ENCODE data around the gene CREM. TPM values are rescaled to one million over a fixed set of nuclear protein-coding genes. Genes with fewer than 3 reads are reported as not detected.
"Not testable (repeated sequence)": the region's sequence is repeated elsewhere in the genome, so short reads cannot be mapped to it uniquely, and the experiment has no call there.

Gene CREM
- total RNA-seq, 2 experiments from 2014 or later: 32.2 to 38.1 TPM

DNA sequence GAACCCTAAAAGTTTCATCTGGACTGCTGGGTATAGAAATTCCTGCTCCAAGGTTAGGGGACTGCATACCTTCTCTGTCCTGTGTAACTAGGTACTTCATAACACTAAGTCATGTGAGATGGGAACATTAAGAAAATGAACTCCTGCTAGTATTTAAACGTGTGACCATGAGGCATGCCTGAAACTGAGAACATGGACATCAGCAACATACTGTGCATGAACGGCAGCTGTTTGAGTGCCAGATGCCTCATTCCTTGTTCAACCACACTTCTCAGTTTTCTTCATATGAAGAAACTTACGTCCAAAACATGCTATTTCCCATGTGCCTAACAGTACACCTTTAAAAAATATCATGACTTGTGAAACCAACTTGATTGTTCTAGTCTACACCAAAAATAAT, 88.5 kb downstream of the CREM start:
- Histone ChIP-seq H3K9me2 (ENCODE audit: insufficient read depth, low read length) (no peaks in the 10 kb centered on the region), H3K79me2 (ENCODE audit: insufficient read depth, low read depth, low read length) (no peaks in the 10 kb centered on the region), H3K4me3 (ENCODE audit: low read depth, low read length, poor library complexity, severe bottlenecking) (no peak overlapping the region), H3K4me1 (ENCODE audit: insufficient read depth, low read length, poor library complexity, severe bottlenecking) (peaks cover 13% of the 10 kb centered on the region), H3K36me3 (ENCODE audit: insufficient read depth, low read length) (no peaks in the 10 kb centered on the region), H2AFZ (ENCODE audit: low read length) (no peak overlapping the region), H3K27ac (ENCODE audit: low read depth, low read length, poor library complexity, severe bottlenecking) (no peak overlapping the region), H4K20me1 (ENCODE audit: insufficient read depth, low read length) (no peaks in the 10 kb centered on the region), H3K9me3 (ENCODE audit: low read length) (no peaks in the 10 kb centered on the region), H3K4me2 (ENCODE audit: low read length) (no peak overlapping the region)
- TF ChIP-seq EZH2phosphoT487 (IDR thresholded peaks at IDR 0.05; ENCODE audit: borderline replicate concordance, low read depth, low read length): no peak
- TF ChIP-seq, protein P1, sequence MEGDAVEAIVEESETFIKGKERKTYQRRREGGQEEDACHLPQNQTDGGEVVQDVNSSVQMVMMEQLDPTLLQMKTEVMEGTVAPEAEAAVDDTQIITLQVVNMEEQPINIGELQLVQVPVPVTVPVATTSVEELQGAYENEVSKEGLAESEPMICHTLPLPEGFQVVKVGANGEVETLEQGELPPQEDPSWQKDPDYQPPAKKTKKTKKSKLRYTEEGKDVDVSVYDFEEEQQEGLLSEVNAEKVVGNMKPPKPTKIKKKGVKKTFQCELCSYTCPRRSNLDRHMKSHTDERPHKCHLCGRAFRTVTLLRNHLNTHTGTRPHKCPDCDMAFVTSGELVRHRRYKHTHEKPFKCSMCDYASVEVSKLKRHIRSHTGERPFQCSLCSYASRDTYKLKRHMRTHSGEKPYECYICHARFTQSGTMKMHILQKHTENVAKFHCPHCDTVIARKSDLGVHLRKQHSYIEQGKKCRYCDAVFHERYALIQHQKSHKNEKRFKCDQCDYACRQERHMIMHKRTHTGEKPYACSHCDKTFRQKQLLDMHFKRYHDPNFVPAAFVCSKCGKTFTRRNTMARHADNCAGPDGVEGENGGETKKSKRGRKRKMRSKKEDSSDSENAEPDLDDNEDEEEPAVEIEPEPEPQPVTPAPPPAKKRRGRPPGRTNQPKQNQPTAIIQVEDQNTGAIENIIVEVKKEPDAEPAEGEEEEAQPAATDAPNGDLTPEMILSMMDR (conservative IDR thresholded peaks at IDR 0.05; ENCODE audit: low read length): no peak
- BruUV-seq (replicated peaks): no TSS peak
- DNase-seq (ENCODE audit: low spot score): no peak
- intact Hi-C loops (cut with micrococcal nuclease; ENCODE audit: unreplicated experiment): no loop called here
- ChIA-PET POLR2A (interaction anchor here (1.4 to 3.8 kb wide), 3 partner anchors 14 to 65 kb away, joined by 3 to 20 read pairs (median 4); no protein-coding TSS in a partner anchor), CTCF (ENCODE audit: unreplicated experiment) (no interaction called here)

- H3K4me1 ChIP-seq (ENCODE audit: insufficient read depth, low read length, poor library complexity, severe bottlenecking): peaks cover 22% of the 10 kb centered on the region
- POLR2A ChIA-PET: interaction anchor here (0.6 to 3.8 kb wide), 11 partner anchors 10 to 463 kb away, joined by 3 to 21 read pairs (median 5); no protein-coding TSS in a partner anchor
- no peak overlapping the region for H3K27ac ChIP-seq (ENCODE audit: low read depth, low read length, poor library complexity, severe bottlenecking)
- H3K9me3 ChIP-seq (ENCODE audit: low read length): no peaks in the 10 kb centered on the region
- no peak overlapping the region for H3K4me2 ChIP-seq (ENCODE audit: low read length)
- no peak for DNase-seq (ENCODE audit: low spot score)
- no peaks in the 10 kb centered on the region for H4K20me1 ChIP-seq (ENCODE audit: insufficient read depth, low read length)
- no peaks in the 10 kb centered on the region for H3K79me2 ChIP-seq (ENCODE audit: insufficient read depth, low read depth, low read length)
- H3K4me3 ChIP-seq (ENCODE audit: low read depth, low read length, poor library complexity, severe bottlenecking): no peak overlapping the region
- TF ChIP-seq, protein P1 (conservative IDR thresholded peaks at IDR 0.05; ENCODE audit: low read length): no peak
- no peak for TF ChIP-seq EZH2phosphoT487 (IDR thresholded peaks at IDR 0.05; ENCODE audit: borderline replicate concordance, low read depth, low read length)
- H2AFZ ChIP-seq (ENCODE audit: low read length): peak overlapping the region; percentile 57
- H3K36me3 ChIP-seq (ENCODE audit: insufficient read depth, low read length): no peaks in the 10 kb centered on the region
- no TSS peak for BruUV-seq (replicated peaks)
- intact Hi-C loops (cut with micrococcal nuclease; ENCODE audit: unreplicated experiment): no loop called here
- H3K9me2 ChIP-seq (ENCODE audit: insufficient read depth, low read length): no peaks in the 10 kb centered on the region
- CTCF ChIA-PET (ENCODE audit: unreplicated experiment): interaction anchor here (1.6 to 2.1 kb wide), 2 partner anchors 21 to 96 kb away, joined by 5 to 10 read pairs; no protein-coding TSS in a partner anchor
Observed at GRCh38 chr10:35216303-35216905, 89.8 kb downstream of the CREM start.

GRCh38 chr10:35216956-35217355, 90.3 kb downstream of the CREM start:
- POLR2A ChIA-PET: interaction anchor here (0.6 to 3.8 kb wide), 9 partner anchors 11 to 632 kb away, joined by 3 to 21 read pairs (median 6); no protein-coding TSS in a partner anchor

More at GRCh38 chr10:35216956-35217355, 90.3 kb downstream of the CREM start:
- H2AFZ ChIP-seq (ENCODE audit: low read length): peak overlapping the region; percentile 57
- BruUV-seq (replicated peaks); DNase-seq (ENCODE audit: low spot score); H3K27ac ChIP-seq (ENCODE audit: low read depth, low read length, poor library complexity, severe bottlenecking); H4K20me1 ChIP-seq (ENCODE audit: insufficient read depth, low read length); H3K4me3 ChIP-seq (ENCODE audit: low read depth, low read length, poor library complexity, severe bottlenecking); intact Hi-C loops (cut with micrococcal nuclease; ENCODE audit: unreplicated experiment); H3K79me2 ChIP-seq (ENCODE audit: insufficient read depth, low read depth, low read length); H3K9me3 ChIP-seq (ENCODE audit: low read length); H3K4me2 ChIP-seq (ENCODE audit: low read length); H3K36me3 ChIP-seq (ENCODE audit: insufficient read depth, low read length); H3K9me2 ChIP-seq (ENCODE audit: insufficient read depth, low read length): not testable (repeated sequence)
- CTCF ChIA-PET (ENCODE audit: unreplicated experiment): interaction anchor here (0.8 to 2.1 kb wide), 4 partner anchors 21 to 100 kb away, joined by 3 to 10 read pairs (median 4); no protein-coding TSS in a partner anchor
- H3K4me1 ChIP-seq (ENCODE audit: insufficient read depth, low read length, poor library complexity, severe bottlenecking): peaks cover 22% of the 10 kb centered on the region
